Measurements from ENCODE around the gene GNAQ.

Gene GNAQ

GRCh38 chr9:77965445-77966123 is 66.0 kb downstream of the GNAQ start:
- TF ChIP-seq CTCF (IDR thresholded peaks at IDR 0.05; ENCODE audit: borderline replicate concordance, insufficient read depth, low read depth, low read length) = no peak
- no peak overlapping the region for H3K4me3 ChIP-seq (ENCODE audit: low read depth, low read length)

GRCh38 chr9:77964258-77964657 is 67.4 kb downstream of the GNAQ start:
- TF ChIP-seq CTCF (IDR thresholded peaks at IDR 0.05; ENCODE audit: borderline replicate concordance, insufficient read depth, low read depth, low read length) = no peak
- no peak overlapping the region for H3K4me3 ChIP-seq (ENCODE audit: low read depth, low read length)

- H3K4me3 ChIP-seq (ENCODE audit: low read depth, low read length) = no peak overlapping the region
- TF ChIP-seq CTCF (IDR thresholded peaks at IDR 0.05; ENCODE audit: borderline replicate concordance, insufficient read depth, low read depth, low read length) = no peak
Measured at GRCh38 chr9:77961541-77961940, 70.1 kb downstream of the GNAQ start.

GRCh38 chr9:77960356-77961153 is 71.1 kb downstream of the GNAQ start:
- TF ChIP-seq CTCF (IDR thresholded peaks at IDR 0.05; ENCODE audit: borderline replicate concordance, insufficient read depth, low read depth, low read length) = no peak
- H3K4me3 ChIP-seq (ENCODE audit: low read depth, low read length) = no peak overlapping the region

GRCh38 chr9:77959803-77960202 is 71.8 kb downstream of the GNAQ start:
- TF ChIP-seq CTCF (IDR thresholded peaks at IDR 0.05; ENCODE audit: borderline replicate concordance, insufficient read depth, low read depth, low read length) = no peak

GRCh38 chr9:77957652-77958051 is 74.0 kb downstream of the GNAQ start:
- TF ChIP-seq CTCF (IDR thresholded peaks at IDR 0.05; ENCODE audit: borderline replicate concordance, insufficient read depth, low read depth, low read length) = no peak
- no peak overlapping the region for H3K4me3 ChIP-seq (ENCODE audit: low read depth, low read length)

More at GRCh38 chr9:77959803-77960202, 71.8 kb downstream of the GNAQ start:
- no peak overlapping the region for H3K4me3 ChIP-seq (ENCODE audit: low read depth, low read length)

- H3K4me3 ChIP-seq (ENCODE audit: low read depth, low read length) = no peak overlapping the region
- no peak for TF ChIP-seq CTCF (IDR thresholded peaks at IDR 0.05; ENCODE audit: borderline replicate concordance, insufficient read depth, low read depth, low read length)
Measured at GRCh38 chr9:77956555-77956954, 75.1 kb downstream of the GNAQ start.

All from GM12875 (cell line).